Left ventricle myocardium superior (tissue), 1 donor: Measurements from ENCODE around the gene GPC5. TPM values are rescaled to one million over a fixed set of nuclear protein-coding genes. Genes with fewer than 3 reads are reported as not detected.
"Not testable (repeated sequence)": the region's sequence is repeated elsewhere in the genome, so short reads cannot be mapped to it uniquely, and the experiment has no call there.

Source experiments
- ATAC-seq: fragments of 200-7000 bp; cut with Tn5 transposase; one replicate; pipeline ENCODE4 v1.9.1; 2020; ENCODE audit warnings: mild to moderate bottlenecking, moderate library complexity
- DNase-seq: peaks from one replicate; pipeline ENCODE4 v3.0.0-alpha.2; 2020
- intact Hi-C: fragments of 100-400 bp; cut with micrococcal nuclease; formaldehyde crosslinking; loops from one replicate; pipeline ENCODE4 v1.11.0; 2022
- microRNA-seq: library from miRNA; unstranded; fragments of <30 nt; microRNA quantifications from one replicate; pipeline ENCODE4 v1.2.0, GENCODE V29; 2020; ENCODE audit warnings: borderline number of aligned reads
- total RNA-seq: library from RNA; stranded (reverse); fragmentation: NEBNext Ultra II Directional; extraction: Animal tissue kit (Norgen Biotek cat#: 25700); gene quantifications from one replicate; pipeline ENCODE4 v1.2.1, GENCODE V29; 2021
- donor health status: DM: no; HTN: yes; CAD: no; lungs with severe emphysema.

Gene GPC5
- total RNA-seq, 1 donor from 2014 or later = 1.8 TPM

- intact Hi-C loops = no loop called here
- DNase-seq (no peak), ATAC-seq (no peak)
Measured at GRCh38 chr13:92842145-92842544, 1443.7 kb downstream of the GPC5 start.

- ATAC-seq = no peak
- DNase-seq = no peak
- intact Hi-C loops = no loop called here
Measured at GRCh38 chr13:92843549-92843948, 1445.1 kb downstream of the GPC5 start.

GRCh38 chr13:92849381-92849780 lies 1451.0 kb downstream of the GPC5 start:
- DNase-seq (no peak), ATAC-seq (no peak)
- intact Hi-C loops = no loop called here

- ATAC-seq = no peak
- intact Hi-C loops = no loop called here
- no peak for DNase-seq
Measured at GRCh38 chr13:92864584-92865284, 1466.3 kb downstream of the GPC5 start.

GRCh38 chr13:92873029-92873428 lies 1474.6 kb downstream of the GPC5 start:
- intact Hi-C loops = no loop called here
- ATAC-seq = no peak

GRCh38 chr13:92886535-92887077 lies 1488.2 kb downstream of the GPC5 start:
- intact Hi-C loops = no loop called here
- DNase-seq (no peak), ATAC-seq (no peak)

More at GRCh38 chr13:92873029-92873428, 1474.6 kb downstream of the GPC5 start:
- DNase-seq = no peak

- ATAC-seq = no peak
Measured at GRCh38 chr13:92894447-92894846, 1496.0 kb downstream of the GPC5 start.

GRCh38 chr13:92896842-92897241 lies 1498.4 kb downstream of the GPC5 start:
- no peak for DNase-seq
- no peak for ATAC-seq
- intact Hi-C loops = no loop called here

More at GRCh38 chr13:92894447-92894846, 1496.0 kb downstream of the GPC5 start:
- DNase-seq = no peak
- intact Hi-C loops = no loop called here

- intact Hi-C loops, ATAC-seq, DNase-seq: not testable (repeated sequence)
Measured at GRCh38 chr13:92898946-92899345, 1500.5 kb downstream of the GPC5 start.

GRCh38 chr13:92900446-92900845 lies 1502.0 kb downstream of the GPC5 start:
- intact Hi-C loops = no loop called here
- no peak for ATAC-seq

GRCh38 chr13:92901739-92902138 lies 1503.3 kb downstream of the GPC5 start:
- DNase-seq (no peak), ATAC-seq (no peak)
- intact Hi-C loops = no loop called here

More at GRCh38 chr13:92900446-92900845, 1502.0 kb downstream of the GPC5 start:
- DNase-seq = no peak

- ATAC-seq = no peak
- intact Hi-C loops = no loop called here
- no peak for DNase-seq
Measured at GRCh38 chr13:92912629-92913028, 1514.2 kb downstream of the GPC5 start.

- intact Hi-C loops = no loop called here
- ATAC-seq (no peak), DNase-seq (no peak)
Measured at GRCh38 chr13:92913840-92914239, 1515.4 kb downstream of the GPC5 start.

Small RNAs within 50 kb of the gene (microRNA-seq; reads per million reads assigned to microRNA genes)
- gene MIR548AS = not detected

Other genes with a start within 250 kb of the GPC5 start
- 1.7 TPM for gene MIR17HG, start 50.9 kb upstream of the GPC5 start, total RNA-seq